ENCODE measurements around the gene WDR37. TPM values are rescaled to one million over a fixed set of nuclear protein-coding genes. Genes with fewer than 3 reads are reported as not detected.
"Not testable (repeated sequence)": the region's sequence is repeated elsewhere in the genome, so short reads cannot be mapped to it uniquely, and the experiment has no call there.

The WDR37 gene, protein sequence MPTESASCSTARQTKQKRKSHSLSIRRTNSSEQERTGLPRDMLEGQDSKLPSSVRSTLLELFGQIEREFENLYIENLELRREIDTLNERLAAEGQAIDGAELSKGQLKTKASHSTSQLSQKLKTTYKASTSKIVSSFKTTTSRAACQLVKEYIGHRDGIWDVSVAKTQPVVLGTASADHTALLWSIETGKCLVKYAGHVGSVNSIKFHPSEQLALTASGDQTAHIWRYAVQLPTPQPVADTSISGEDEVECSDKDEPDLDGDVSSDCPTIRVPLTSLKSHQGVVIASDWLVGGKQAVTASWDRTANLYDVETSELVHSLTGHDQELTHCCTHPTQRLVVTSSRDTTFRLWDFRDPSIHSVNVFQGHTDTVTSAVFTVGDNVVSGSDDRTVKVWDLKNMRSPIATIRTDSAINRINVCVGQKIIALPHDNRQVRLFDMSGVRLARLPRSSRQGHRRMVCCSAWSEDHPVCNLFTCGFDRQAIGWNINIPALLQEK
- total RNA-seq (10 to 100 TPM; 18.7 to 28.0 TPM), polyA plus RNA-seq (ENCODE audit: insufficient read length in 2 of 2) (10 to 100 TPM; 29.8 to 32.6 TPM)
- long read RNA-seq, donor 1, full-length matches to known transcripts, result 1 of 1 reads
- long read RNA-seq, donor 1, partial matches to known transcripts, result 0 of 1 reads
- long read RNA-seq, donor 1, other reads (novel, unspliced or antisense), result 0 of 1 reads
- long read RNA-seq, donor 2, full-length matches to known transcripts, result 1 of 1 reads
- long read RNA-seq, donor 2, partial matches to known transcripts, result 0 of 1 reads
- long read RNA-seq, donor 2, other reads (novel, unspliced or antisense), result 0 of 1 reads
- long read RNA-seq, donor 3, result 0 reads
- long read RNA-seq, donor 4, result 0 reads

DNA sequence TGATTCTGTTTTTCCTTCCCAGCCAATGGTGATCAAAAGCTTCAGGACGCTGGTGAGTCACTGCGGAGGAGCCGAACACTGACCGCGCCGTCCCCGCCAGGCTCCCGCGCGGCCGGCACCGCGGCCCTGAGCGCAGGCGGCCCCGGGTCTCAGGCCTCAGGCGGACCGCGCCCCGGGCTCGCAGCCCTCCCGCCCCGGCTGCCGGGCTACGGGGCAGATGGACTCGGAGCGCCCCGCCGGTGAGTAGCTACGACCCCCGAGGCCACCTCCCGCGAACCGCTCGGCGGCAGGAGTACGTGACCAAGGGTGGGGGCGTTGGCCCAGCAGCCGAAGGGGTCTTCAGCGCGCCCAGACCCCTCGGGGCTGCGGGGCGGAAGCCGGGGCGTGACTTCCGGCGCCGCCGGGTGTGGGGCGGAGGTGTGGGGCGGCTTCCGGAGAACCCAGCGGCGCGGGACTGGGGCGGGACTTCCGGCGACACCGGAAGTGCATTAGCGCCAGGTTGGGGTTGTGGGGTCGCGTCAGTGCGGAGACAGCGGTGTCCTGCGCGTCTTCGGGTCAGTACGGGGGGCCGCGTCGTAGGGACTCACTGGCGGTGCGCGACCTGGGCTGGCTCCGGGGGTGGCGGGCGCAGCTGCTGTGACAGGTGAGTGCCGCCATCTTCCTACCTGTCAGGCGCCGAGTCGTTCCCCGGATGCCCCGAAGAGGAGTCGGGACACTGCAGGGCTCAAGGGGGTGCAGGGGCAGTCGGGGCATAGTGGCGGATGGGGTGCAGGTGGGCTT is at the start of gene WDR37:
Gene WDR37 (plus strand): TSS at position 60 of the 780 bp plus-strand sequence. CDS start 15,771 bp downstream, outside the sequence.
- no peaks in the 10 kb centered on the region for H3K27me3 ChIP-seq (ENCODE audit: control insufficient read depth, insufficient read depth, low read length)
- H3K36me3 ChIP-seq (ENCODE audit: control insufficient read depth, insufficient read depth, low read length), result peaks cover 11% of the 10 kb centered on the region
- peak within 1 kb of the TSS; percentile 94 for H3K4me3 ChIP-seq (ENCODE audit: low read depth, low read length)
- no peaks in the 10 kb centered on the region for H3K9me3 ChIP-seq (ENCODE audit: control insufficient read depth, insufficient read depth, low read length)
- peaks cover 17% of the 10 kb centered on the region for H3K4me1 ChIP-seq (ENCODE audit: control insufficient read depth, insufficient read depth, low read length)
- WGBS (ENCODE audit: insufficient coverage), result under 1% methylated on average over 86 of the region's 87 CpGs
- peak; percentile 54 to 96 (median 83) for DNase-seq (ENCODE audit: low read depth in 4 of 6, low spot score in 6 of 6)
- peak within 1 kb of the TSS; percentile 65 for H3K27ac ChIP-seq (ENCODE audit: low read depth, low read length)

DNA sequence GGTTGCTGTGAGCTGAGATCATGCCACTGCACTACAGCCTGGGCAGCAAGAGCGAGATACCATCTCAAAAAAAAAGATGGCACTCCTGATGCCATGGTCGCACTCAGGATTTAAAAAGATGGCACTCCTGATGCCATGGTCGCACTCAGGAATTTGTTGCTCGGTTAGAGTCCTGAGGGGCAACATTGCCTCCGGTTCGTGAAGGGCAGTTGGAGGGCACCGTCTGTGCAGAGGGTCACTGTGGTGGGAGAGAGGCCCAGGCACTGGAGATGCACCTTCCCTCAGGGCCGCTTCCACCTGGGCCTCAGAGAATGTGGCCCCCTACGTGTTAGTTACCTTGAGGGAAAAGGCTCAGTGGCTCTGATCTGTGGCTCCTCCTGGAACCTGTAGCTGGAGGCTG is 49.6 kb upstream of the WDR37 start:
- peaks cover 11% of the 10 kb centered on the region for H3K9me3 ChIP-seq (ENCODE audit: control insufficient read depth, insufficient read depth, low read length)
- no peaks in the 10 kb centered on the region for H3K4me1 ChIP-seq (ENCODE audit: control insufficient read depth, insufficient read depth, low read length)
- H3K4me3 ChIP-seq (ENCODE audit: low read depth, low read length), result no peak overlapping the region
- DNase-seq (ENCODE audit: low read depth in 4 of 6, low spot score in 6 of 6), result no peak
- H3K27ac ChIP-seq (ENCODE audit: low read depth, low read length), result no peak overlapping the region
- peaks cover 88% of the 10 kb centered on the region for H3K36me3 ChIP-seq (ENCODE audit: control insufficient read depth, insufficient read depth, low read length)
- 93% methylated on average over 9 of the region's 9 CpGs for WGBS (ENCODE audit: insufficient coverage)
- no peaks in the 10 kb centered on the region for H3K27me3 ChIP-seq (ENCODE audit: control insufficient read depth, insufficient read depth, low read length)

DNA sequence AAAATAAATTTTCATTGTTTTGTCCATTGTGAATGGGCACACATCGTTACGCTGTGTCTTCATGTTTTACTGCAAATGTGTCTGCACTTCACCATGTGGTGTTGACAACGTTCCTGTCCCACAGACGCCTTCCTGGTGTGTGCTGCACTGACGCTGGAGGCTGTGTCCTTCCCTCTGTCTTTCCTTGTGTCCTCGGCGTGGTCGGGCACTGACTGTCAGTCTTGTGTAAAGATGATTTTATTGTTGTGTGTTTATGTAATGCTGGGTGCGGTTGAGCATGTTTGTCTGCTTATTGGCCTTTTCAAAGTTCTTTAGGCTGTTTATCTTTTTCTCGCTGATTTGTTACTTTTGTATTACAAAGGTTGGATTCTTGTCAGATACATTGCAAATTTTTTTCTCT is 48.6 kb upstream of the WDR37 start:
- no peak overlapping the region for H3K27ac ChIP-seq (ENCODE audit: low read depth, low read length)
- H3K36me3 ChIP-seq (ENCODE audit: control insufficient read depth, insufficient read depth, low read length), result peaks cover 88% of the 10 kb centered on the region
- WGBS (ENCODE audit: insufficient coverage), result 100% methylated on average over 4 of the region's 10 CpGs
- H3K27me3 ChIP-seq (ENCODE audit: control insufficient read depth, insufficient read depth, low read length), result no peaks in the 10 kb centered on the region
- H3K4me1 ChIP-seq (ENCODE audit: control insufficient read depth, insufficient read depth, low read length), result no peaks in the 10 kb centered on the region
- DNase-seq (ENCODE audit: low read depth in 4 of 6, low spot score in 6 of 6), result no peak
- peaks cover 5% of the 10 kb centered on the region for H3K9me3 ChIP-seq (ENCODE audit: control insufficient read depth, insufficient read depth, low read length)
- no peak overlapping the region for H3K4me3 ChIP-seq (ENCODE audit: low read depth, low read length)

DNA sequence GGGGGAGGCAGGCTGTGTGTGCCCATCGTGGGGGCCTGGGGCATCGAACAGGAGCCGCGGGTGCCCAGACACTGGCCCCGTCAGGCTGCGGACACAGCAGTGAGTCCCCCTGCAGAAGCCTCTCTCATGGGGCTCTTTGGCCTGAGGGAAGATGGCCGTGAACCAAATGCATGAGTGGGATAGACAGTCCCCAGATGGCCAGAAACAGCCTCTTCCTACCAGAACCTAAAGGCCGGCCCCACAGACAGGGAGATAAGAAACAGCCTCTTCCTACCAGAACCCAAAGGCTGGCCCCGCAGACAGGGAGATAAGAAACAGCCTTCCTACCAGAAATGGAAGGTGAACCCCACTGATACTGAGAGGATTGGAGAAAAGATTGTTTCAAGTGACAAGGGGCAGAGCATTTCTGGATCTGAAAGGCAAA is 47.1 kb upstream of the WDR37 start:
- no peaks in the 10 kb centered on the region for H3K9me3 ChIP-seq (ENCODE audit: control insufficient read depth, insufficient read depth, low read length)
- H3K27ac ChIP-seq (ENCODE audit: low read depth, low read length), result no peak overlapping the region
- H3K27me3 ChIP-seq (ENCODE audit: control insufficient read depth, insufficient read depth, low read length), result no peaks in the 10 kb centered on the region
- 98% methylated on average over 6 of the region's 9 CpGs for WGBS (ENCODE audit: insufficient coverage)
- H3K36me3 ChIP-seq (ENCODE audit: control insufficient read depth, insufficient read depth, low read length), result peaks cover 85% of the 10 kb centered on the region
- no peaks in the 10 kb centered on the region for H3K4me1 ChIP-seq (ENCODE audit: control insufficient read depth, insufficient read depth, low read length)
- no peak for DNase-seq (ENCODE audit: low read depth in 4 of 6, low spot score in 6 of 6)
- H3K4me3 ChIP-seq (ENCODE audit: low read depth, low read length), result no peak overlapping the region

DNA sequence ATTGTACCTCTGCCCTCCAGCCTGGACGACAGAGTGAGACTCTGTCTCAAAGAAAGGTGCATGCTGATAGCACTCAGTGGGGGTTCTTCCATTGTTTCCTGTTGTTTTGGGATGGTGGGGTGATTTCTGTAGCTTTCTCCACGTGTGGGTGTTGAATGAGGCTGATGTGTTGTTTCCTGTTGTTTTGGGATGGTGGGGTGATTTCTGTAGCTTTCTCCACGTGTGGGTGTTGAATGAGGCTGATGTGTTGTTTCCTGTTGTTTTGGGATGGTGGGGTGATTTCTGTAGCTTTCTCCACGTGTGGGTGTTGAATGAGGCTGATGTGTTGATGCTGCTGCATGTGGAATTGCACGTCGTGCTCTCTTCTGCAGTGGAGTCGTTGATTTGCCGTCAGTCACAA is 46.2 kb upstream of the WDR37 start:
- H3K9me3 ChIP-seq (ENCODE audit: control insufficient read depth, insufficient read depth, low read length); H3K4me3 ChIP-seq (ENCODE audit: low read depth, low read length); H3K4me1 ChIP-seq (ENCODE audit: control insufficient read depth, insufficient read depth, low read length); H3K27me3 ChIP-seq (ENCODE audit: control insufficient read depth, insufficient read depth, low read length); DNase-seq (ENCODE audit: low read depth in 4 of 6, low spot score in 6 of 6); H3K27ac ChIP-seq (ENCODE audit: low read depth, low read length): not testable (repeated sequence)
- 91% methylated on average over 5 of the region's 8 CpGs for WGBS (ENCODE audit: insufficient coverage)
- peaks cover 84% of the 10 kb centered on the region for H3K36me3 ChIP-seq (ENCODE audit: control insufficient read depth, insufficient read depth, low read length)

DNA sequence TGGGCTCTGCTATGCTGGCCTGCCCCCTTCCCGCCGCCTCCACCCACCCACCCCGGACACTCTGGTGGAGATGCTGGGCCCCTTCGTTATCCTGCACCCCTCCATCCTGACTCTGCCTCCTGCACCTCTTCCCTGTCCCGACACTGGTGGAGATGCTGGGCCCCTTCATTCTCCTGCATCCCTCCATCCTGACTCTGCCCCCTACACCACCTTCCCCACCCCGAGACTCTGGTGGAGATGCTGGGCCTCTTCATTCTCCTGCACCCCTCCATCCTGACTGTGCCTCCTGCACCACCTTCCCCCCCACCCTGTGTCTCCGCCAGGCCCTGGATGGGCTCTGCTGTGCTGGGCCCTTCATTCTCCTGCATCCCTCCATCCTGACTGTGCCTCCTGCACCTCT is 45.5 kb upstream of the WDR37 start:
- Histone ChIP-seq H3K27ac (ENCODE audit: low read depth, low read length) (no peak overlapping the region), H3K4me3 (ENCODE audit: low read depth, low read length) (no peak overlapping the region), H3K36me3 (ENCODE audit: control insufficient read depth, insufficient read depth, low read length) (peaks cover 86% of the 10 kb centered on the region), H3K9me3 (ENCODE audit: control insufficient read depth, insufficient read depth, low read length) (no peaks in the 10 kb centered on the region), H3K4me1 (ENCODE audit: control insufficient read depth, insufficient read depth, low read length) (no peaks in the 10 kb centered on the region), H3K27me3 (ENCODE audit: control insufficient read depth, insufficient read depth, low read length) (no peaks in the 10 kb centered on the region)
- 91% methylated on average over 3 of the region's 7 CpGs for WGBS (ENCODE audit: insufficient coverage)
- no peak for DNase-seq (ENCODE audit: low read depth in 4 of 6, low spot score in 6 of 6)

DNA sequence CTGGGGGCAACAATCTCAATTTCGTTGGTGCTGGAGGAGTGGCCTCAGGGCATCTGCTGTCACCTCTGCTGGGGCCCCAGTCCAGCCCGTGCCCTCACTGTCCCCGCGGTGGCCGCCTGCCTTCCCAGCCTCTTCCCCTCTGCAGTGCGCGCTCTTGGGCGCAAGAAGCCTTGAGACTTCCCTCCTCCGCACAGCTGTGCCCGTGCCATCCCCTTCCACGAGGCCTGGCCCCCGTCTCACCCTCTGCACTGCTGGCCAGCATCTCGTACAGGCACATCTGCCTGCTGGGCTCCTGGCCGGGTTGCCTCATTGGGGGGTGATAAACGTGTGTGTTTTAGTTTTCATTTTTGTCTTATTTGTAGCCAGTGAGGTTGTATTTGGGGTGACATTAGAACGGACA is 44.5 kb upstream of the WDR37 start:
- Histone ChIP-seq H3K4me3 (ENCODE audit: low read depth, low read length) (no peak overlapping the region), H3K4me1 (ENCODE audit: control insufficient read depth, insufficient read depth, low read length) (no peaks in the 10 kb centered on the region), H3K27me3 (ENCODE audit: control insufficient read depth, insufficient read depth, low read length) (no peaks in the 10 kb centered on the region), H3K9me3 (ENCODE audit: control insufficient read depth, insufficient read depth, low read length) (no peaks in the 10 kb centered on the region), H3K27ac (ENCODE audit: low read depth, low read length) (no peak overlapping the region), H3K36me3 (ENCODE audit: control insufficient read depth, insufficient read depth, low read length) (peaks cover 83% of the 10 kb centered on the region)
- 94% methylated on average over 13 of the region's 16 CpGs for WGBS (ENCODE audit: insufficient coverage)
- no peak for DNase-seq (ENCODE audit: low read depth in 4 of 6, low spot score in 6 of 6)

DNA sequence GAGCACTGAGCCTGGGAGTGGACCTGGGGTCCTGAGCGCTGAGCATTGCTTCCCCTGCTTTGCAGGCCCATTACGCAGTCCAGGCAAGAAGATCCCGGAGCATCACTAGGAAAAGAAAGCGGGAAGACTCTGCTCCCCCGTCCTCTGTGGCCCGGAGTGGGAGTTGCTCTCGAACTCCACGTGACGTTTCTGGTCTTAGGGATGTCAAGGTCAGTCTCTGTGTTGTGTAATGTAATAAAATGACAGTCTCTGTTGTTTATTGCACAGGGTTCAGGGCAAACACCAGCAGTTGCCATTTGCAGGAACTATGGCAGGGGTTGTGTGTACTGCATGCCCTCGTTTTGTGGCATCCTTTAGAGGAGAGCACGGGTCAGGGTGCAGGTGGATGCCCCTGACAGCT is 40.5 kb upstream of the WDR37 start:
- no peaks in the 10 kb centered on the region for H3K9me3 ChIP-seq (ENCODE audit: control insufficient read depth, insufficient read depth, low read length)
- H3K4me3 ChIP-seq (ENCODE audit: low read depth, low read length), result no peak overlapping the region
- peaks cover 71% of the 10 kb centered on the region for H3K36me3 ChIP-seq (ENCODE audit: control insufficient read depth, insufficient read depth, low read length)
- no peaks in the 10 kb centered on the region for H3K4me1 ChIP-seq (ENCODE audit: control insufficient read depth, insufficient read depth, low read length)
- 94% methylated on average over 11 of the region's 11 CpGs for WGBS (ENCODE audit: insufficient coverage)
- DNase-seq (ENCODE audit: low read depth in 4 of 6, low spot score in 6 of 6), result no peak
- H3K27ac ChIP-seq (ENCODE audit: low read depth, low read length), result no peak overlapping the region
- no peaks in the 10 kb centered on the region for H3K27me3 ChIP-seq (ENCODE audit: control insufficient read depth, insufficient read depth, low read length)

DNA sequence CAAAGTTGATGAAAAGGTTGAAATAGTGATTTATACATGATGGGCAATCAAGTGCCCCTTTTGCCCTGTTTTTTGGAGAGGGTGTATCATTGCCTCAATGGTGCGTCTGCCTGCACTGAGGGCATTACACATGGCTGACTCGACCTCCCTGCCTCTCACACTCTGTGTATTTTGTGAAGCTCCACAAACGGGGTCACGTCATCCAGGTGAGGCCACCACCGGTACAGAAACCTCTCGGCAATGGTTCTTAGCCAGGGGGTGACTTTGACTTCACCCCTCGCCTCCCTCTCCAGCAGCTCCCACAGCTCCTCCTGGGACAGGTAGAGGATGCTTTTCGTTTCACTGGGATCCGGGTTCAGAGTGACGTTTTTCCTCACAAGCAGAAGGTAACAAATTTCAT is 36.8 kb upstream of the WDR37 start:
- Histone ChIP-seq H3K4me3 (ENCODE audit: low read depth, low read length) (no peak overlapping the region), H3K4me1 (ENCODE audit: control insufficient read depth, insufficient read depth, low read length) (no peaks in the 10 kb centered on the region), H3K27ac (ENCODE audit: low read depth, low read length) (no peak overlapping the region), H3K27me3 (ENCODE audit: control insufficient read depth, insufficient read depth, low read length) (no peaks in the 10 kb centered on the region), H3K9me3 (ENCODE audit: control insufficient read depth, insufficient read depth, low read length) (no peaks in the 10 kb centered on the region), H3K36me3 (ENCODE audit: control insufficient read depth, insufficient read depth, low read length) (peaks cover 44% of the 10 kb centered on the region)
- 93% methylated on average over 3 of the region's 10 CpGs for WGBS (ENCODE audit: insufficient coverage)
- DNase-seq (ENCODE audit: low read depth in 4 of 6, low spot score in 6 of 6), result no peak

Data from spinal cord (tissue), 10 donors.